ENCODE data around the gene PLCB2.

Gene PLCB2

GRCh38 chr15:40323953-40324937, 16.5 kb upstream of the PLCB2 start:
- peak; percentile 34 to 48 for DNase-seq

- peak; percentile 88 to 89 for DNase-seq
Observed at GRCh38 chr15:40323239-40323952, 15.7 kb upstream of the PLCB2 start, which contains the start of gene INAFM2. Gene INAFM2, plus strand, starts transcription at chr15:40323692. Its CDS starts 364 bp downstream, at chr15:40324056.

GRCh38 chr15:40322531-40323238, 14.9 kb upstream of the PLCB2 start:
- DNase-seq, result no peak

GRCh38 chr15:40320931-40321371, 13.2 kb upstream of the PLCB2 start:
- peak; percentile 42 to 61 for DNase-seq

DNA sequence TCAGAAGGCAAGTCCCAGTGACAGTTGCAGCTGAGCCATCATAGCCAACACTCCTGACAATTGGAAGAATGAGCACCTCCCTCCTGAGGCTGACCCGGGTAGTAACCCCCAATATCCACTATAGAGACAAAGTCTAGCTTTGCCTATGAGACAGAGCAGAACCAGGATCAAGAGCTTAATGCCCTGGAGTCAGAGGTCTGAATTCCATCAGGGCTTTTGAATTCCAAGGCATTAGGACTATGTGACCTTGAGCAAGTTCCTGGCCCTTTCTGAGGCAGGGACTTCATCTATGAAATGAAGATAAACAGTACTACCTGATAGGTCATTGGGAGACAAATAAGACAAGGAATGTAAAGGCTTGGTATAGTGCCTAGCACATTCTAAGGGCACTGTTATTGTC, 12.7 kb upstream of the PLCB2 start:
- no peak for DNase-seq

GRCh38 chr15:40317580-40317979, 9.8 kb upstream of the PLCB2 start:
- DNase-seq, result no peak

- no peak for DNase-seq
Observed at GRCh38 chr15:40316931-40317330, 9.2 kb upstream of the PLCB2 start.

GRCh38 chr15:40314723-40315276, 7.1 kb upstream of the PLCB2 start:
- DNase-seq, result no peak

GRCh38 chr15:40313531-40314398, 6.0 kb upstream of the PLCB2 start:
- no peak for DNase-seq

- DNase-seq, result no peak
Observed at GRCh38 chr15:40312370-40313158, 4.8 kb upstream of the PLCB2 start.

GRCh38 chr15:40310993-40311392, 3.3 kb upstream of the PLCB2 start:
- DNase-seq, result no peak

- peak; percentile 63 to 70 for DNase-seq
Observed at GRCh38 chr15:40310001-40310959, 2.5 kb upstream of the PLCB2 start.

GRCh38 chr15:40309344-40309862, 1.7 kb upstream of the PLCB2 start:
- no peak for DNase-seq

GRCh38 chr15:40306908-40307307, 827 bp downstream of the PLCB2 start:
- DNase-seq, result no peak

GRCh38 chr15:40306371-40306770, 1.4 kb downstream of the PLCB2 start:
- no peak for DNase-seq

GRCh38 chr15:40305281-40305680, 2.5 kb downstream of the PLCB2 start:
- no peak for DNase-seq

DNA sequence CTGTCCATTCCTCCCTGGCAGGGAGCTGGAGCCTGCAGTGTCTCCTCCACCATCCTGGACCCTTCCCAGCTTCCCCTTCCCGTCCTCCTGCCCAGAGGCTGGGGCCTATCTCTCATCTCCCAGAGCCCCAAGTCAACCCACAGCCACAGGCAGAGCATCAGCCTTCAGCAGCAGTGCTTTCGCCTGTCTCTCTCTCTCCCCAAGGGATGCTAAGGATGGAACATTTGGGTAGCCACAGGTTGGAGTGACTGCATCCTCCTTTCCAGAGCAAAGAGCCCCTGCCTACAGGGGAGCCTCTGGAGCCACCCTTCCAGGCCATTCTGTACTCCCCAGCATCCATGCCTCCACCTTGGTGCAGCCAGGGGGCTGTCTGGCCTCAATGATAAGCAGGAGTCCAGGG, 4.2 kb downstream of the PLCB2 start:
- no peak for DNase-seq

DNA sequence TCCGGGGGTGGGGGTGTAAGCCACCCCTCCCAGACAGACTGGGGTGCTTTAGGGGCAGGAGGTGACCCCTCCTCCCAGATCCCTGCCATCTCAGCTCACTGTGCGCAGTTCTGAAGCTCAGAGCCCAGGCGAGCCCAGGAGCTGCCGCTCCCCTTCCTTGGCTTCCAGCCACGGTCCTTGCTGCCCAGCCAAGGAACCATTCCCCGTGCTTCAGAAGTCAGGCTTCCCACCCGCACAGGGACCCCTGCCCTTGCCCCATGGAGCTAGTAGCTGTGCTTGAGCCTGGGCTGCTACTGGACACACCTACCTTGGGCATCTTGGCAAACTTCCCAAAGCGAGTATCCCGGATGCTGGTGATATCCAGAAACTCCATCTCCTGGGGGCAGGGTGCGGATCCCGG, 4.8 kb downstream of the PLCB2 start:
- DNase-seq, result no peak

DNA sequence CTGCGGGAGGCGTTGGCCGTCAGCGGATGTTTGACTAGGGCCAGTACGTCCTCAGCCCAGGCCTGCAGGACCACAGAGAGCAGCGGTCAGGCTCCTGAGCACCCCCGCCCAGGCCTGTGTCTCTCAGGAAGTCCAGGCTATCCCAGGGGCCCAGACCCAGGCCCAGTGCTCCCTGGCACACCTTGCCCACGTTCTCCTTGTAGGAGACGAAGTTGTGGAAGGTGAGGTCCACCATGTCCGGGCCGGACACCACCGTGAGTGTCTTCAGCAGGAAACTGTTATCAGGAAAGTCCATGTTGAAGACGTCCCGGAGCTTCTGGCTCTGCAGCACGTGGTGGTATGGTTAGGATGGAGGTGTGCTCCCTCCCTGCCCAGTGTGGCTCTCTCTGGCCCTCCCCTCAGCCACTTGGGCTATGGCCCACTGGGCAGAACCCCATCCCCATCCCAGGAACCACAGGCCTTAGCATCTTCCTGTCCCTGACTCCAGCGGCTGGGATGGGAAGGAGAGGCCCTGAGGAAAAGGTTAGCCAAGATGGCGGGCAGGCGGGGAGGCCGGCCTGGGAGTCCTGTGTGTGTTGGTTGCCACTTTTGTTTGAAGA, 5.3 kb downstream of the PLCB2 start:
- no peak for DNase-seq
